Activated CD8-positive, alpha-beta T cell treated with anti-CD3 and anti-CD28 coated beads for 36 hours (primary cell): ENCODE measurements around the gene UBE2J2. TPM values are rescaled to one million over a fixed set of nuclear protein-coding genes. Genes with fewer than 3 reads are reported as not detected.

Experiments used
- ATAC-seq: fragments of 200-7000 bp; cut with Tn5 transposase; one replicate; pipeline ENCODE4 v1.10.0; 2021; ENCODE audit warnings: mild to moderate bottlenecking, moderate library complexity
- CTCF ChIA-PET: fragments of 350-600 bp; sonication (Branson Sonifier 250); formaldehyde crosslinking; loops from one replicate; lab custom pipeline; 2021; ENCODE audit warnings: antibody characterized with exemption; lab: Charles Lee
- POLR2A ChIA-PET: fragments of 350-600 bp; sonication (Branson Sonifier 250); formaldehyde crosslinking; loops from one replicate; lab custom pipeline; 2021; ENCODE audit warnings: antibody characterized with exemption; lab: Charles Lee
- DNase-seq: peaks from one replicate; pipeline ENCODE4 v3.0.0-alpha.2; 2020
- H3K27ac Mint-ChIP-seq: one replicate; pipeline ENCODE4 v1.8.0; 2021; ENCODE audit warnings: mild to moderate bottlenecking, mixed read lengths
- H3K27me3 Mint-ChIP-seq: one replicate; pipeline ENCODE4 v1.8.0; 2021; ENCODE audit warnings: mixed read lengths
- H3K36me3 Mint-ChIP-seq: one replicate; pipeline ENCODE4 v1.8.0; 2021; ENCODE audit warnings: low read depth, mixed read lengths
- H3K4me1 Mint-ChIP-seq: one replicate; pipeline ENCODE4 v1.8.0; 2021; ENCODE audit warnings: low read depth, mixed read lengths
- H3K4me3 Mint-ChIP-seq: one replicate; pipeline ENCODE4 v1.8.0; 2021; ENCODE audit warnings: mild to moderate bottlenecking, moderate library complexity, mixed read lengths
- H3K9me3 Mint-ChIP-seq: one replicate; pipeline ENCODE4 v1.8.0; 2021; ENCODE audit warnings: mixed read lengths
- intact Hi-C: fragments of 100-400 bp; cut with micrococcal nuclease; formaldehyde crosslinking; loops from one replicate; pipeline ENCODE4 v1.10.0; 2022
- total RNA-seq, 2 experiments: library from RNA; stranded (reverse); gene quantifications; one replicate each; pipeline ENCODE4 v1.2.3, GENCODE V29; 2021
- TF ChIP-seq, protein P1 (sequence below): fragments of 200-600 bp; IDR thresholded peaks from one replicate; pipeline ENCODE4 v1.8.0; 2022; ENCODE audit warnings: antibody characterized with exemption, mild to moderate bottlenecking

The UBE2J2 gene
- total RNA-seq, 2 experiments from 2014 or later = 52.3 to 59.2 TPM

DNA sequence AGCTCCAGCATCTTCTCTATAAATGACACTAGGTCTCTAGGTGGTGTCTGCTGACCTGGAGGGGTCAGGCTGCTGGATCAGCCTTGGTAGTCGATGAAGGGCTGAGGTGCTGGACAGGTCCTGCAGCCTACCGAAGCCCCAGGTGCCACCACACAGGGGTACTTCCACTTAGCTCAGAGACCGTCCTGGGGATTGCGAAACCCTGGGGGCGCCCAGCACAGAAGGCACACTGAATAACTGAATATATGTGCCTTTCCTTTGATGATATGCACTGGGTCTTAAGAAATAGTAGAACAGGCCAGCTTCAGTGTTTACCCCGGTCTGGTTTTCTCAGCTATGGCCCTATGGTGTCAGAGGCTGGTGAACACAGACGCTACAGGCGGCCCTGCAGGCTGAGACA is 10.9 kb downstream of the UBE2J2 start:
- TF ChIP-seq, protein P1, sequence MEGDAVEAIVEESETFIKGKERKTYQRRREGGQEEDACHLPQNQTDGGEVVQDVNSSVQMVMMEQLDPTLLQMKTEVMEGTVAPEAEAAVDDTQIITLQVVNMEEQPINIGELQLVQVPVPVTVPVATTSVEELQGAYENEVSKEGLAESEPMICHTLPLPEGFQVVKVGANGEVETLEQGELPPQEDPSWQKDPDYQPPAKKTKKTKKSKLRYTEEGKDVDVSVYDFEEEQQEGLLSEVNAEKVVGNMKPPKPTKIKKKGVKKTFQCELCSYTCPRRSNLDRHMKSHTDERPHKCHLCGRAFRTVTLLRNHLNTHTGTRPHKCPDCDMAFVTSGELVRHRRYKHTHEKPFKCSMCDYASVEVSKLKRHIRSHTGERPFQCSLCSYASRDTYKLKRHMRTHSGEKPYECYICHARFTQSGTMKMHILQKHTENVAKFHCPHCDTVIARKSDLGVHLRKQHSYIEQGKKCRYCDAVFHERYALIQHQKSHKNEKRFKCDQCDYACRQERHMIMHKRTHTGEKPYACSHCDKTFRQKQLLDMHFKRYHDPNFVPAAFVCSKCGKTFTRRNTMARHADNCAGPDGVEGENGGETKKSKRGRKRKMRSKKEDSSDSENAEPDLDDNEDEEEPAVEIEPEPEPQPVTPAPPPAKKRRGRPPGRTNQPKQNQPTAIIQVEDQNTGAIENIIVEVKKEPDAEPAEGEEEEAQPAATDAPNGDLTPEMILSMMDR = no peak
- ATAC-seq = no peak
- Mint-ChIP-seq H3K9me3 (no peaks in the 10 kb centered on the region), H3K27me3 (no peaks in the 10 kb centered on the region), H3K36me3 (peaks cover 39% of the 10 kb centered on the region), H3K4me1 (peaks cover 10% of the 10 kb centered on the region), H3K4me3 (no peak overlapping the region), H3K27ac (no peak overlapping the region)
- intact Hi-C loops = no loop called here
- POLR2A ChIA-PET = no interaction called here
- no peak for DNase-seq
- CTCF ChIA-PET = no interaction called here

DNA sequence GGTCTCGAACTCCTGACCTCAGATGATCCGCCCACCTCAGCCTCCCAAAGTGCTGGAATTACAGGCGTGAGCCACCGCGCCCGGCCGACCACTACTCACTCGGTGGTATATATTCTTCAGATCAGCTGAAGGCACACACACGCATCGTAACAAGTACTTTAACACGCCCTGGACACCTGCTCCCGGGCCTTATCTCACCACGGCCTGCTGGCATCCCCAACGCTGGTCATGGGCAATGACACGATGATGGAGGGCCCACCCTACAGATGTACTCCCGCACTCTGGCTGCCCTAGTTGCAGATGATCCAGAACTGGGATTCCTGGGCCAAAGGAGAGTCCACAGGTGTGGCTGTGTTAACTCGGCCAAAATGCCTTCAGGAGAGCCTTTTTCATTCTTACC is 11.6 kb downstream of the UBE2J2 start:
- H3K4me3 Mint-ChIP-seq = no peak overlapping the region
- H3K27me3 Mint-ChIP-seq = no peaks in the 10 kb centered on the region
- ATAC-seq (no peak), DNase-seq (no peak)
- TF ChIP-seq, protein P1 = no peak
- H3K4me1 Mint-ChIP-seq = peaks cover 10% of the 10 kb centered on the region
- H3K27ac Mint-ChIP-seq = no peak overlapping the region
- CTCF ChIA-PET = no interaction called here
- peaks cover 38% of the 10 kb centered on the region for H3K36me3 Mint-ChIP-seq
- POLR2A ChIA-PET = no interaction called here
- intact Hi-C loops = no loop called here
- no peaks in the 10 kb centered on the region for H3K9me3 Mint-ChIP-seq

DNA sequence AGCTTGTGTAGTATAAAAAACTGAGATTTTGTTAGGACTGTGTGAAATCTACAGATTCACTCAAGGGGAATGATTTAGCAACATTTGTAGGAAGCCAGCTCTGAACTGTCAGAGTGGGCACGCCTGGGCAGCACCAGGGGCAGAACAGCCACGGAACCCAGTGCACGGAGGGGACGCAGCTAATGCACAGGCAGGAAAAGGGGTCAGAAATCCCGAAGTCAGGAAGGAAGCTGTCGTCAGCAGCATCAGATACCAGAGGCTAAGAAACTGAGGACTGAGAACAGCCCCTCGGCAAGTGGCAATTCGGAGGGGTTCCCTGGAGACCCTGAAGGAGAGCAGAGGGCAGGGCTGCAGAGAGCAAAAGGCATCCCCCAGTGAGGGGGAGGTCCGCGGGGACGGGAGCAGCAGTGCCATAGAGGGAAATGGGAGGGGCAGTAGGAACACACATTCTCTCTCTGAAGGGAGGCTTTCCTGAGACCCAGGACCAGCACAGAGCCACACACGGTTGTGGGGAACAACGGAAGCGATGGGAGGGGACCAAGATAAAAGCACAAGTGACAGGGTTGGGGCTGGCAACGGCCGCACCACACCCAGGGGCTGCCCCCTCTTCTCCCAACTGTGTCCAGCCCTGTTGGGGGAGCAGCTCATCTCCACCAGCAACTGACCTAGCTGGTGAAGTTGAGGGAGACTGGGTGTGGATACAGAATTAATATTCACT is 12.7 kb downstream of the UBE2J2 start:
- no peaks in the 10 kb centered on the region for H3K27me3 Mint-ChIP-seq
- H3K9me3 Mint-ChIP-seq = no peaks in the 10 kb centered on the region
- CTCF ChIA-PET = interaction anchor here (1.1 to 1.5 kb wide), 3 partner anchors 10 to 259 kb away, joined by 3 to 11 read pairs (median 4); no protein-coding TSS in a partner anchor
- H3K4me1 Mint-ChIP-seq = peaks cover 8% of the 10 kb centered on the region
- intact Hi-C loops = no loop called here
- POLR2A ChIA-PET = interaction anchor here (0.8 kb wide), 1 partner anchor 143 kb away, joined by 3 read pairs; no protein-coding TSS in a partner anchor
- H3K36me3 Mint-ChIP-seq = peaks cover 39% of the 10 kb centered on the region
- no peak for DNase-seq
- TF ChIP-seq, protein P1 = no peak
- no peak overlapping the region for H3K4me3 Mint-ChIP-seq
- ATAC-seq = no peak
- H3K27ac Mint-ChIP-seq = peak overlapping the region; percentile 46

DNA sequence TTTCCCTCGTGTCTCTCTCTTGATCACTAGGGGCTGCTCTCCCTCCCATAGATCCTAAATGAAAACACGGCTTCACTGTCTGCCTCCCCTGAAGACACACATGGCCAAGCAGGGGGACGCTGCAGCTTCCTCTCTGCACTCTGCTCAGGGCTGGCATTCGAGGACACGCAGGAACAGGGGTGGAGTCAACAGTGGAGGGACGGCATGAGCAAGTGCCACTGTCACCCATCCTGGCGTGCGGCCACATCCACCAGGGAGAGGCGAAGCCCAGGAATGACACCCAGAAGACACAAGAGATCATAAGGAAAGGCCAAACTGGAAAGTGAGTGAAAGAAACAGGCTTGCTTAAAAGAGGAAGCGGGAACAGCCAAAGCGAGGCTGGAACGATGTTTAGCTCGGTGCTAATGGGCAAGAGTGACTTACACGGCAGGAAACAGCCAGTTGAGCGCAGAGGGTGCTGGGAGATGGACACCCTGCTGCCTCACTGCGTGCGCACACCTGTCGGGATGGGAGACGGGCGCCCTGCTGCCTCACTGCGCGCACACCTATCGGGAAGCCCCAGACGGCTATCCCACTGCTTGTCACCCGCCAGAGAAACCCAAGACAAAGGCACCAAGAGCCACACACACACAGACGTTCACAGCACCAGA is 13.6 kb downstream of the UBE2J2 start:
- H3K27me3 Mint-ChIP-seq = no peaks in the 10 kb centered on the region
- CTCF ChIA-PET = interaction anchor here (1.1 to 1.5 kb wide), 3 partner anchors 11 to 258 kb away, joined by 3 to 11 read pairs (median 4); no protein-coding TSS in a partner anchor
- no peak for DNase-seq
- intact Hi-C loops = no loop called here
- H3K4me3 Mint-ChIP-seq = no peak overlapping the region
- POLR2A ChIA-PET = interaction anchor here (0.8 kb wide), 1 partner anchor 142 kb away, joined by 3 read pairs; no protein-coding TSS in a partner anchor
- no peaks in the 10 kb centered on the region for H3K9me3 Mint-ChIP-seq
- TF ChIP-seq, protein P1 = no peak
- ATAC-seq = no peak
- H3K4me1 Mint-ChIP-seq = peaks cover 6% of the 10 kb centered on the region
- H3K36me3 Mint-ChIP-seq = peaks cover 36% of the 10 kb centered on the region
- H3K27ac Mint-ChIP-seq = peak overlapping the region; percentile 10

DNA sequence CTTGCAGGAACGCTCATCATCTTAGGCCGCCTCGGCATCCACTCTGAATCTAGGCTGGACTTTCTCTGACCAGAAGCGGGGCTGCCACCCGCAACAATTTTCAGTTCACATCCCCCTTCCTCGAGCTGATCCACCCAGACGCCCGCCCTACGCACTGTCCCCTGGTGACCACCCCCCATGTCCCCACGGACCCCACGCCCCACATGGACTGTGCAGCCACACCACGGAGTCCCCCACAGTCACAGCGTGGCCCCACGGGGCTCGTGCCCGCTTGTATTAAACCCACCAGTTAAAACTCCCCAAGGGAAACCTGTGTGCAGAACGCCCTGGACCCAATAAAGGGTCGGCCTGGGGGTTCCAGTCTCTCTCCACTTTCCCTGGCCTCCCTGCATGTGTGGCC is 14.1 kb downstream of the UBE2J2 start:
- Mint-ChIP-seq H3K4me3 (no peak overlapping the region), H3K36me3 (peaks cover 34% of the 10 kb centered on the region), H3K9me3 (no peaks in the 10 kb centered on the region), H3K27me3 (no peaks in the 10 kb centered on the region), H3K4me1 (peaks cover 6% of the 10 kb centered on the region), H3K27ac (peak overlapping the region; percentile 10)
- CTCF ChIA-PET = no interaction called here
- intact Hi-C loops = no loop called here
- DNase-seq = no peak
- POLR2A ChIA-PET = no interaction called here
- ATAC-seq = no peak
- TF ChIP-seq, protein P1 = no peak
